NB4 (cell line): ENCODE data around the gene RIC1.
"Not testable (repeated sequence)": the region's sequence is repeated elsewhere in the genome, so short reads cannot be mapped to it uniquely, and the experiment has no call there.

Source experiments
- DNase-seq: peaks from one replicate; pipeline ENCODE4 v3.0.0; 2010; ENCODE audit warnings: low read depth
- H3K4me3 ChIP-seq: one replicate; pipeline ENCODE4 v1.5.1; 2011; ENCODE audit warnings: mild to moderate bottlenecking, low read depth, low read length, moderate library complexity
- MAX ChIP-seq: IDR thresholded peaks from 2 replicates; pipeline ENCODE4 v1.6.1; 2011; ENCODE audit warnings: low read depth, low read length
- MYC ChIP-seq: IDR thresholded peaks from 2 replicates; pipeline ENCODE4 v1.6.1; 2011; ENCODE audit warnings: low read depth, low read length
- POLR2A ChIP-seq: IDR thresholded peaks from 2 replicates; pipeline ENCODE4 v1.6.1; 2011; ENCODE audit warnings: mild to moderate bottlenecking; ENCODE audit not compliant: insufficient read length; ENCODE audit errors: extremely low read depth
- TF ChIP-seq, protein P1 (sequence below): IDR thresholded peaks from one replicate; pipeline ENCODE4 v1.5.1; 2012; ENCODE audit warnings: low read depth, low read length

Gene RIC1

DNA sequence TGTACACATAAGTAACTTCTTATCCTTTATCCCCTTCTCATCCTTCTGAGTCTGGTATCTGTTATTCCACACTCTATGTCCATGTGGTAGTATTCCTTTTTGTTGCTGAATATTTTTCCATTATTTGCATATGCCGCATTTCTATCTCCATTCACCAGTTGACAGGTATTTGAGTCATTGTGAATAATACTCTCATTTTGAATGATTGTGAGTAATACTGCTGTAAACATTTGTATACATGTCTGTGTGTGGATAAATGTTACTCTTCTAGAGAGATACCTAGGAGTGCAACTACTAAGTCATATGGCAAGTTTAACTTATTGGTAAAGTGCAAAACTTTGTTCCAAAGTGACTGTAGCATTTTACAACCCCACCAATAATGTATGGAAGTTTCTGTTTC lies 15.6 kb downstream of the RIC1 start:
- no peak overlapping the region for H3K4me3 ChIP-seq
- TF ChIP-seq POLR2A (no peak), MAX (no peak), MYC (no peak)
- TF ChIP-seq, protein P1, sequence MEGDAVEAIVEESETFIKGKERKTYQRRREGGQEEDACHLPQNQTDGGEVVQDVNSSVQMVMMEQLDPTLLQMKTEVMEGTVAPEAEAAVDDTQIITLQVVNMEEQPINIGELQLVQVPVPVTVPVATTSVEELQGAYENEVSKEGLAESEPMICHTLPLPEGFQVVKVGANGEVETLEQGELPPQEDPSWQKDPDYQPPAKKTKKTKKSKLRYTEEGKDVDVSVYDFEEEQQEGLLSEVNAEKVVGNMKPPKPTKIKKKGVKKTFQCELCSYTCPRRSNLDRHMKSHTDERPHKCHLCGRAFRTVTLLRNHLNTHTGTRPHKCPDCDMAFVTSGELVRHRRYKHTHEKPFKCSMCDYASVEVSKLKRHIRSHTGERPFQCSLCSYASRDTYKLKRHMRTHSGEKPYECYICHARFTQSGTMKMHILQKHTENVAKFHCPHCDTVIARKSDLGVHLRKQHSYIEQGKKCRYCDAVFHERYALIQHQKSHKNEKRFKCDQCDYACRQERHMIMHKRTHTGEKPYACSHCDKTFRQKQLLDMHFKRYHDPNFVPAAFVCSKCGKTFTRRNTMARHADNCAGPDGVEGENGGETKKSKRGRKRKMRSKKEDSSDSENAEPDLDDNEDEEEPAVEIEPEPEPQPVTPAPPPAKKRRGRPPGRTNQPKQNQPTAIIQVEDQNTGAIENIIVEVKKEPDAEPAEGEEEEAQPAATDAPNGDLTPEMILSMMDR: no peak
- DNase-seq: no peak

DNA sequence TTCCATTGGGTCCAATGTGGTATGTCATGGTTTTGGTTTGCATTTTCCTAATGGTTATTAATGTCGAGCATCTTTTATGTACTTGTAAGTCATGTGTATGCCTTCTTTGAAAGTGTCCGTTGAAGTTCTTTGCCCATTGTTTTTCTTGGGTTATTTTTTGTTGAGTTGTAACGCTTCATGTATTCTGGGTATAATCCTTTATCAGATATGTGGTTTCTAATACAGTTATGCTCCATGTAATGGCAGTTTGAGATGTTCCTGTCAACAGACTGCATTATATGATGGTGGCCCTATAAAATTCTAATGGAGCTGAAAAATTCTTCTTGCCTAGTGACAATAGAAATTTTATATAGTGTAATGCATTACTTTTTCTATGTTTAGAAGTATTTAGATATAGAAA lies 17.2 kb downstream of the RIC1 start:
- TF ChIP-seq MAX (no peak), MYC (no peak), POLR2A (no peak)
- TF ChIP-seq, protein P1: no peak
- H3K4me3 ChIP-seq: no peak overlapping the region
- DNase-seq: no peak

DNA sequence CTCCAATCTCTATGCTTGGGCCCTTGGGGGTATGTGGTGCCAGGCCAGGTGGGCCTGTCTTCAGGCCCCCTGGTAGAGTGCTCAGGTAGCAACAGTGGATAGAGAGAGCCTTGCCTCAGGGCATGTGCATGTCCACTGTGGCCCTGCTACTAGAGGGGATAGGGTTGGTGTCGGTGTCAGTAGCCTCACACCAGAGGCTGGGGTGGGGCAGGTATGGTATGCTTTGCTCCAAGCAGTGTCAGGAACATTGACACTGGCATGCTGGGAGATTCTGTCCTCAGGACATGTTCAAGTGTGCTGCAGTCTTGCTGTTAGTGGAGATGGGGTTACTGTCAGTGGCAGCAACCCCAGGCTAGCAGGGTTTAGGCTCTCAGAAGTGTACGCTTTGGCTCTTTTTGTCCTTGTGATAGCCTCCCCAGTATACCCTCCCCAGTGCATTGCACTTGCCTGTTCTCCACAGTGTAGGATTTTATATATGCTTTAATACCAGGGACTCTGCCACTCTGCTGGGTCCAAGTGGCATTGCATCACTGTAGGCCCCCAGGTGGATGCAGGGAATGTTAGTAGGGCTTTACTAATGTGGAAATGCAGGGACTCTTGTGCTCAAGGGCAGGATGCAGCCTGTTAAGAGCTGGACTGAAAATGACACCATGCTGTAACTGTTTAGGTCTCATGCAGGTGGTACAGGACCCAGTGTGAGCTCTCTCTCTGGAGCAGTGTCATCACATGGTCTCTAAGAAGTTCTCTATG lies 21.6 kb downstream of the RIC1 start:
- no peak overlapping the region for H3K4me3 ChIP-seq
- no peak for DNase-seq
- TF ChIP-seq, protein P1: no peak
- TF ChIP-seq MYC (no peak), MAX (no peak), POLR2A (no peak)

GRCh38 chr9:5651246-5651645 lies 22.3 kb downstream of the RIC1 start:
- DNase-seq: no peak
- no peak overlapping the region for H3K4me3 ChIP-seq
- TF ChIP-seq MYC (no peak), MAX (no peak), POLR2A (no peak)
- TF ChIP-seq, protein P1: no peak

- TF ChIP-seq MYC (no peak), MAX (no peak), POLR2A (no peak)
- TF ChIP-seq, protein P1: no peak
- no peak overlapping the region for H3K4me3 ChIP-seq
- DNase-seq: peak; percentile 34
These were observed 23.9 kb downstream of the RIC1 start for GRCh38 chr9:5652821-5653220.

GRCh38 chr9:5662804-5663203 lies 33.9 kb downstream of the RIC1 start:
- DNase-seq, H3K4me3 ChIP-seq: not testable (repeated sequence)
